NCI-H2107 (cell line): ENCODE measurements around the gene RASSF1.

ENCODE experiments used
- DNase-seq: peaks from one replicate; lab custom pipeline; 2025; lab: John Stamatoyannopoulos, UW

RASSF1 gene

DNA sequence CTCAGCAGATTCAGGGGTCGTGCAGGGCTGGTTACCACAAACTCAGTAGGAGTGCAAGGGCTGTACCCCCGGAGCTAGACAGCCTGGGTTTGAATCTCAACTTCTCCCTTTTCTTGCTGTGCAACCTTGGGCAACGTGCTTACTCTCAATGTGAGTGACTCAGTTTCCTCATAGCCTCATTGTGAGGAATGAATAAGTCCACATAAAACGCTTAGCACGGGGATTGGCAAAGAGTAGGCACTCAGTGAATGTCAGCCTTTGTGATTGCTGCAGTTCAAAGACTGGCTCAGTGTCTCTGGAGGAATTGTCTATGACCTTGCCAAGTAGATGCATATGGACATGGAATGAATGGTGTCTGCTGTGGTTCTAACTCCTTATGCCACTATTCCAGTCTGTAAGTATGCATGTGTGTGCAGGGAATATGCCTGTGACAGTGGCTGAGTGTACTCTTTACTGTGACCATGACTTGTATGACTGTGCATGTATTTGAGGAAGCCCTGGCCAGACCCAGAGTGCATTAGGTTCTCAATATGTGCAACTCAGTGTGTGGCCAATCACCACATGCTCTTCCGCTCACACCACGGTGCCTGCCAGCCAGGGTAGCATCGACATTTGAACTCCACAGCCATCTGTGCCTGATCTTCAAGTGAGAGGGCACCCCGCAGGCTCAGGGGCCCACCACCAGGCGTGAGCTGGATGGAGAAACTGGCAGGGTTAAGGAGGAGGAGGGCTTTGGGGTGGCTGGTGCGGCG, 40.5 kb downstream of the RASSF1 start:
- no peak for DNase-seq

DNA sequence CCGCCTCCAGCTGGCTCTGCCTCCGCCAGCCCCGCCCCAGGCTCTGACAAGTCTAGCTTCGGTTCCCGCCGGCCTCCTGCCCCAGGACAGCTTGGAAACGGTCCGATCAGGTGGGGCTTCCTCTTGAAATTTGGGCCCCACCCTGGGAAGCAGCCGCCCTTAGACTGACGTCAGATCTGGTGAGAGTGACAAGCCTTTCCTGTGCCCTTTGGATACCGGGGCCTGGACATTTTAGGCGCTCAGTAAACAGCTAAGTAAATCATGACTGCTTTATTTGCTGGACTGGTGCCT, 41.1 kb downstream of the RASSF1 start:
- DNase-seq, result no peak

DNA sequence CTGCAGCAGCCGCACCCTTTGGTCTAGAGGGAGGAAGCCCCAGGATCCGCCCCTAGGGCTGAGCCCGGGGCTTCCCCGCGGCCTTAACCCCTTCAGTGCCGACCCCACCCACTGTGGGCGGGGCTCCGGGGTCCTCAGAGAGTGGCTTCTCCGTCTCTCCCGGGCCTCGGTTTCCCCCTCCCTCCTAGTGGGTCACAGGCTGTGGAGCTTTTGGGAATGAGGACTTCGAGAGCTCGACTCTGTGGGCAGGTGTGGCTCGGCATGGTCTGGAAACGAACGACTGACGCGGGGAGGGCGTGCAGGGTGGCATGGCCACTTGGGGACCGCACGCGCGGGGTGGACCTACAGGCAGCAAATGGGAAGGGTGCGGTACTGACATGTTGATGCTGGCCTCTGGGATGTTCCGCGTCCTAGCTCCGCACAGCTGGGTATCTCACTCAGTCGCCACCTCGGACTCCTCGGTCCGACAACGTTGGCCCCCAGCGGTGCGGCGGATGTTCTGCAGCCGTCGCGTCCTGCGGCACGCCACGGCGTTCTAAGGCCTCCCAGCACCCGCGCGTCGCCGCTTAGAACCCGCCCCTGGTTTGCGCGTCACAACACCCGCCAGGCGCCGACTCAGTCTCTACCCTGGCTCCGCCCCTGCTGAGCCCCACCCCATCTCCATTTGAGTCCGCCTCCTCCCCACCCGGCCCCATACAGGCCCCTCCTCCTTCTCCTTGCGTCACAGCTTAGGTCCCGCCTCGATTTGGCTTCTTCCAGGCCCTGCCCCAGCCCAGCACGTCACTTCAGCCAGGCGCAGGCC, 41.6 kb downstream of the RASSF1 start, which contains the start of the genes HYAL3 and NAA80:
Gene HYAL3 (minus strand): TSS at position 570 of the 802 bp plus-strand sequence. CDS start 3,803 bp downstream, outside the sequence.
Gene NAA80 (minus strand): TSS at position 570 of the 802 bp plus-strand sequence. CDS start 1,942 bp downstream, outside the sequence.
- peak; percentile 92 for DNase-seq

DNA sequence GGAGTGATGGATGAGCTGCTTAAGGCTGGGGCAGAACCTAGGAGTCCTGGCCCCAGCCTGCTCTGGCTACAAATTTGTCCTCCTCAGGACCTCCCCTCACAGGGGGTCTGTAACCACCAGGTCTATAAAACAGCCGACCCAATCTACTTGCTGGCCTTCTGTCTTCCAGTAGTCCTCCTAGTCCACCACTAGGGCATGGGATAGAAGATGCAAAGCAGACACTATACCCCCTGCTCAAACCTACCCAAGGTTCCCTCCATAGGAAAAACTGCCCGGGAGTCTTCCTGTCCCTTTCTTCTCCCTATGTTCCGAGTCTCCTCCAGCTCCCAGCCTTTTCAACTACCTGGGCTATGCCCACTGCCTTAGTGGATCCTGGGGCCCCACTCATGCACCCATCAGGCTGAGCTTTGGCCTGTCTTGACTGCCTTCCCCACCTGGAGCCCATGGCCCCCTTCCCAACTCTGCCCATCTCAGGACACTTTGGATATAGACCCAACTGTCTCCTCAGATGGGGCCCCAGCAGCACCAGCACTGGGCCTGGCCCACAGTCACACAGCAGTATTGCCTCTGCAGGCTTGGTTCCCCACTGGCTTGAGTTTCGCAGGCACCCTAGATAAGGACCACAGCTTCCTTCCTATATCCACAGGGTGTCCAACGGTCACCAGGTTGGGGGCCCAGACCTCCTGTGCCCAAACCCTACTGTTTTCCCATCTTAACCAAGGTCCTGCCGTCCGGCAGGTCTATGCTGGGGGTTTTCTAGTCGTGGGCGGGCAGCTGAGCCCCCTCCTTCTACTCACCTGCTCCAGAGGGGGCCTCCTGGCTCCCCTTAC, 42.5 kb downstream of the RASSF1 start:
- no peak for DNase-seq

DNA sequence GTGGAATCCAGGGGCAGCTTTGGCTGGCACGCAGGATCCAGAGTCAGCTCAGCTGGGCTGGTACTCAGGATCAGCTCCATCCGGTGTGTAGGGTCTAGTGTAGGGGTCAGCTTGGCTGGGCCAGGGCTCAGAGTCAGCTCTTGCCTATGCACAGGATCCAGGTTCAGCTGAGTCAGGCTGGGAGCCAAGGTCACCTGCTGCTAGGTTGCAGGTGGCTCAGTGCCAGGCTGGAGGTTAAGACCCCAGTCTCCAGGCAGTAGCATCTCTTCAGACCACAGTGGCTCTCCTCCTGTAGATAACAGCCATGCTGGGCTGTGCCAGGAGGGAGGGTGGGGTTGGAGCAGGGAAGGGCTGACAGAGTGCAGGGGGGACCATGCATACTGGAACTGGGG, 43.3 kb downstream of the RASSF1 start:
- no peak for DNase-seq

DNA sequence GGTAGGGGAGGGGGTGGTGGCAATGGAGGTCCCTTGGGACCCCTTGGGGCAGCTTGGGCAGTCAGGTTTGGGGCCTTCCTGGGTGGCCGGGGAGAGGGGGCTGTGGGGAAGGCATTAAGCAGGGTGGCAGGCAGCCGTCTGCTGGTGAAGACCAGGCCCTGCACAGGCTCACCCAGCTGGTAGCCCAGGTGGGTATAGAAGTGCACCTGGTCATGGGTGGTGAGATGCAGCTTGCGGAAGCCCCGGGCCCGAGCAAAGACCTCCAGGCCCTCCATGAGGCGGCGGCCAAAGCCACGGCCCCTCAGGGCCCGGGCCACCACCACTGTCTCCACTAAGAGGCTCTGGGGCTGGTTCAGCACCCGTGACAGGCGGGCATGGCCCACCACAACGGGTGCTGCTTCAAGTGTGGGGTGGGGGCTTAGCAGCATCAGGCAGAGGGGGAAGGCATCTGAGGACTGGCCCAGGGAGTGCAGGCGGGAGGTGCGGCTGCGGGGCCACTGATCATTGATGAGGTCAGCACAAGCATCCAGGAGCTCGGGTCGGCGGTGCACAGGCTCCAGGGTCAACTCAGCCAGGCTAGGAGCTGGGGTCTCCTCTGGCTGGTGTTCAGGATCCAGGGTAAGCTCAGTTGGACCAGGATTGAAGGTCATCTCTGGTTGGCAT, 43.8 kb downstream of the RASSF1 start:
- no peak for DNase-seq

DNA sequence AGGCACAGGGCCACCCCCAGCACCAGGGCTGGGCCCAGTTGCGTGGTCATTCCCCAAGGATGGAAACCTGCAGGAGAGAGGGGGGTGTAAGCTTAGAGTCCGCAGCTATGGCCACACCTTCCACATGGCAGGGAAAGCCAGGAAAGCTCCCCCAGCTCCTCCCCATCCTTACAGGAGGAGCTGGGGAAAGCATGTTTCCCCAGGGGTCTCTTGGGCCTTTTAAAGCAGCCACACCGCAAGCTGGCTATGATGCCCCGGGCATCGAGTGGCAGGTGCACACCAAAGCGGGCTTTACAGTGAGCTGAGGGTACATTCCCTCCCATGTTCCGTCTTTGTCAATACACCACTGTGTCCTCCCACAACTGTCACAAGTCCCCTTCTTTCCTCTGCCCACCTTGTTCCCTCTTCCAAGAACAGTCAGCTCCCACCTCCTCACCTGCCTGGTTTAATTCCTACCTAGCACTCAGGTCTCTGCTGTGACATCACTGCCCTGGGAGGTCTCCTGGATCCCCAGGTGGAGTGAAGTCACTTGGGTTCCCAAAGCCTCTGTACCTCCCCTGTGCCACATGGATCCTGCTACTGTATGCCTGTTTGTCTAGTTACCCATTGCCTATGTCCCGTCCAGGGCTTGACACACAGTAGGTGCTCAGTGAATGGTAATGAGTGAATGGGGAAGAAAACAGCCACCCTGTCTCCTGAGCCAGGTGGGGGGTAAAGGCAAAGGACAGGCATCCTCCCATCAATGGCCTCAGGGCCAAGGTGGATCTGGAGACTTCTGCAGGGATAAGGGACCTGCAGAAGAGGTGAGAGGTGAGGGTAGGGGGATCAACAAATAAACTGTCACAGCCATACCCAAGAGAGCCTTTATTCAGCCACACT, 44.8 kb downstream of the RASSF1 start:
- DNase-seq, result no peak

DNA sequence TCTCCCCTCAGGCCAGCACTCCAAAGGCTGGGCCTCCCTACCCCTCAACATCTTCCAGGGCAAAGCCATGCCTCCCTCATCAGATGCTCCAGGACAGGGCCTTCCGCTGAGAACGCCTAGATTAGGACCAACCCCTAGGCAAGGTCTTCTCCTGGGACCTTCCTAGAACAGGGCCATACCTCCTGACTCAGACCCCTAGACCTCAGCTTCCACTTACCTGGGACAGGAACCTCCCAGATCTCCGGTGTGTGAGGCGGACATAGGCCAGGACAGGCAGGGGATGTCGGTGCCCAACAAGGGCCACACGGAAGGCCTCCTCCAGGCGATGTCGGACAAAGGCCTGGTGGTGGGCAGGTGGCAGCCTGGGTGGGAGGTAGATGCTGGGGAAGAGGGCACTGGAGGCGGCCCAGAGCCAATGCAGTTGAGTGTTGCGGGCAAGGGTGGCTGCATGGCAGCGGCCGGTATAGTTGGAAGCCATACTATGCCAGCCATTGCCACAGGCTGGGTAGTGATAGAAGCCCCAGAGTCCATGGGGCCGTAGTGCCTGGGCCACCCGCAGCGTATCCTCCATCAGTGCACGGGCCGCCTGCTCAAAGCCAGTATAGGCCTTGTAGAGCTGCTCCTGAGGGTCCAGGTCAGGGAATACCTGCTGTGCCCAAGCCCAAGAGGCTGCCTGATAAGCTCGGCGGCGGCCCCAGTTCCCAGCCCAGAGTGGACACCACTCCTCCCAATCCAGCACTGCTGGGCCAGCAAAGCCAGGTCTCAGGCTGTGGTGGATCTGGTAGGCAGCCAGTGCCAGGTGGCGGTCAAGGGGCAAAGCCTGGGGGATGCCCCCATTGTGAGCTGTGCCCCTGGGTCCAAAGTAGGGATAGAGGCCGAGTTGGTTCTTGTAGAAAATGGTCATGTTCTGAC, 45.9 kb downstream of the RASSF1 start:
- DNase-seq, result no peak

DNA sequence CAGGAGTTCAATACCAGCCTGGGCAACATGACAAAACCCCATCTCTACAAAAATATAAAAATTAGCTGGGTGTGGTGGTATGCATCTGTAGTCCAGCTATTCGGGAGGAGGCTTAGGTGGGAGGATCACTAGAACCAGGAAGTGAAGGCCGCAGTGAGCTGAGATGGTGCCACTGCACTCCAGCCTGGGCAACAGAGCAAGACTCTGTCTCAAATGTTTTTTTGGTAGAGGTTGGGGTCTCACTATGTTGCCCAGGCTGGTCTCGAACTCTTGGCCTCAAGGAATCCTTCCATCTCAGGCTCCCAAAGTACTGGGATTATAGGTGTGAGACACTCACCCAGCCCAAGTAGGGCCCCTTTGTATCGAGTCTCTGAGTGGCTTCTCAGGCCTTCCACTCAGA, 46.5 kb downstream of the RASSF1 start:
- no peak for DNase-seq

DNA sequence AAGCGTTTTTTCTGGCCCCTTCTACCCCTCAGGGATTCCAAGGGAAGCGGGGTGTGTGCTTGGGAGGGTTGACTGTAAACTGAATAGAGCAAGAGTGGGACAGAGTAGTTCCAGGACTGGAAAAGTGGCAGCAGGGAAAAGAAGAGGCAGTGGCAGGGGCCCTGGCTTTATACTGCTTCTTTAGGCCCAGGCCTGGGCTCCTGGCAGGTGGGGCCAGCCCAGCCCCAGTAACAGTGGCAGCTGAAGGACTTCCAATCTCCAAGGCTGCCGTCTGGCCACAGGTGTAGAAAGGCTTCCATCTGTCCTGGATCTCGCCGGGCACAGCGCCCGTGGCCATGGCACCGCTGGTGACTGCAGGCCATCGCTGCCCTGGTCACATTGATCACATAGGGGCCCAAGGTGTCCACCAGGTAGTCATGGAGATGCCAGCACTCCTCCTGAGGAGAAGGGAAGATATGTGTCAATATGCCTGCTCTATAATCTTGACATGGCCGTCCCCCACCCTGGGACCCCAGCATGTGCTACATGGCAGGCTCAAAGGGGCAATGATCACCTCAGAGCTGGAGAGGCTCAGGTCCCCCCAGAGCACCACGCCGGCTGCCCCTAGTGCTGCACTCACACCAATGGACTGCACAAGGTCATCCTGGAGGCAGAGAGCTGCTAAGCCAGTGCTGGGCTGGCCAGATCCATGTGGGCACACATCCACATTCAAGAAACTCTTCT, 47.4 kb downstream of the RASSF1 start:
- DNase-seq, result no peak

DNA sequence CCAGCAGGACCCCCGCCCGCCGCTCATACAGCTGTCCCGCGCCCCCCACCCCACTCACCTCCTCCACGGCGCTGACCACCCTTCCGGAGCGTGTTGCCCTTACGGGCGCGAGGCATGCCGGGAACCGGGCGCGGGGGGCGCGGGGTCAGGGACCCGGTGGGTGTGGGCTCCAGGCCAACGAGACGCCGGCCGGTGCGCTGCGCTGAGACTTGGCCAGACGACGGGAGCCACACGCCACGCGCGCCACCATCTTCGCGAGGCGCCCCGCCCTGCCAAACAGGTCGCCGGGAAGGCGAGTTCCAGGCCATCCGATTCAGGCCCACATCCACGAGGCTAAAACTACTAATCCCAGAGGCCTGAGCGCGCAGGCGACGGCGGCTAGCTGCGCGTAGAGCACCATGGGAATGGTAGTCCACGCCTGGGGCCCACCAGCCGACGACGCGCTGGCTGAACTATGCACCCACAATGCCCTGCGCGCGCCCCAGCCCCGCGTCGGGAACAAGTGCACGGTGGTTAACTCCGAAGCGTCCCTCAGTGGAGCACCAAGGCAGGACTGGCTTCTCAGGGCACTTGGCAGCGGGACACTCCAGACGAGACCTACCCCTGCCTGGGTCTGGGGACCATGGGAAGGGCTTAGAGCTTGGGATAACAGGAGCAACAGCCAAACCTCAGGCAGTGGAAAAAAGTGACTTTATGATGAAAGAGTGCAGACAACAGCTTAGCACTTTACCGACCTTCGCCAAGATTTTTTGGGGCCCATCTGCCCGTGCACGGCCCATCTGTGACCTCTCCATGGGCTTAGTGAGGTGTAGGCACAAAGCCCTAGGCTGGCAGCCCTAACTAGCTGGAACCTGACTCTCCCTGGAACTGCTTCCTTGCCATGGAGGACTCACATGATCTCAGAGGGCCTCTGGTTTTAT, 48.2 kb downstream of the RASSF1 start, which contains the start of gene IFRD2:
Gene IFRD2 (minus strand): TSS at position 271 of the 920 bp plus-strand sequence. CDS start 155 bp downstream, at position 116.
- peak; percentile 85 for DNase-seq

DNA sequence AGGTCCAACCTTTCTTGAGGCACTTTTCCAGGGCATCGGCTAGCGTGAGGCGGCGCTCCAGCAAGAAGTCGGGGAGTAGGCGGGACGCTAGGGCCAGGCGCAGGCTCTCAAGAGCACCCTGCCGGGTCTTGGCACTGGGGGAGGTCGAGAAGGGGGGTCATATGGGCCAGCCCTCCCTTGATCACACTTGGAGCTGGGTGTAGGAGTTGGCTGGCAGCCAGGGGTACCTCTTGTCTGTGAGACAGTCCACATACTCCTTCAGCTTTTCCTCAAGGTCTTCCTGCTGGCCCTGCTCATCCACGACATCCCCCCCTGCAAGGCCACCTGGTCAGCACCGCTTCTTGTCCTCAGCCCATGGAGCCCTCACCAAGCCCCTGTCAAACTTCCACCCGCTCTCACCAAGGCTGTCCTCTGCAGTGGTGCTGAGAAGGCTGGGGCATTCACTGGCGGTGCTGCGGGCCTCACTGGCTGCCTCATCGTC, 50.4 kb downstream of the RASSF1 start:
- no peak for DNase-seq

DNA sequence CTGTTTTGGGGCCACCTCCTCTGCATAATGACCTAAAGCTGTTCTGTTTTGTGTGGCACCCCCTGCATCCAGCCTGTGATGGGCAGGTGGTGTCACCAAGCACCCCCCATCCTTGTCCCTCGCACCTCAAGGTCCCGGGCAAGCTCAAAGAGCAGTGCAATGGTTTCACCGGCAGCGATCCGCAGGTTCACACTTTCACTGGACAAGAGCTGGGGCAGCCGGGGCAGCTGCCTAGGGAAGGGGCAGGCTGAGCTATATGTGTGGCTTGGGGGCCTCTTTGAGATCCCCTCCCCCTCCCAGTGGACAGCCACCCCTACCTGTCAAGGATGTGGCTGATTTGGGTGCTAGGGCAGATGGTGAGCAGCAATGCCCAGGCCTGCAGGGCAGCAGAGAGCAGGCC, 51.5 kb downstream of the RASSF1 start:
- no peak for DNase-seq

DNA sequence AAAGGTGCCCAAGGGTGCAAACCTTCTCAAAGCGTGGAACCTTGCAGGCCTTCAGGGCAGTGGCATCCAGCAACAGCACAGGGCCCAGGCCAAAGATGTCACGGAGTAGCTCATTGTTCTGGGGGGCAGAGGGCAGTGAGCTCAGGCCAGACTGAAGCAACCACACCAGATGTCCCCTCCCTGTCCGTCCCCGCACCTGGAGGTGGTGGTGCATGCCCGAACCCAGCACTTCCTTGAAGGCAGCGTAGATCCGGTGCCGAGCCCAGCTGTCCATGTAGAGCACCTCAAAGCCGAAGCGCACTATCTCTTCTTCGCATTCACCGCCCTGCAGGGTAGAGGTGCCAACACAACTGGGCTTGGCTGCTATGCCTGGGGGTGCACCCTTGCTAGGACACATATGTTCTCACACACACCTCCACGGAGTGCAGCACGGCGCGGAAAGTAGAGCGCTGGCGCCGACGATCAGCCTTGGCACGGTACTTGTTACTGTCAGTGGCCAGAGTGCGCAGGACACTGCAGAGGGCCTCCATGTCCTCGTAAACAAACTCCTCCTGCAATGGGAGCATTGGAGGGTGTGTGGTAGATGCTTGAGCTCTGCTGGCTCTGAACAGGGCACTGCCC, 52.1 kb downstream of the RASSF1 start:
- no peak for DNase-seq

DNA sequence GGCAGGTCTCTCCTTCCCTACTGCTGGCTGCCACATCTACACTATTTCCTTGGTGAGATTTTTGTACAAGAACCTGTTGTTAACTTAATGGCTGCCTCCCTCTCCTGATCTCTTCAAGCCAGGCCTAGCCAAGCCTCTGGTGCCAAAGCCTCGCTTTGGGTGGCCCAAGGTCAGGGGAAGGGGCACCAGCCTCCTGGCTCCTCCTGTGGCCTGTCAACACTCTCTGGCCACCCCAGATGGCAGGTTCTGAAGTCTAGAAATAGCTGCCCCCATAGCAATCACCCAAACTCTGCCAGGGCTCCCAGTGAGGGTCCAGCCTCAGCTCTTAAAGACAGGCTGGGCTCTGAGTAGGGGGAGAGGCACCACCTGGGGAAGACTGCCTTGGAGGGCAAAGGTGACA, 53.4 kb downstream of the RASSF1 start:
- no peak for DNase-seq

DNA sequence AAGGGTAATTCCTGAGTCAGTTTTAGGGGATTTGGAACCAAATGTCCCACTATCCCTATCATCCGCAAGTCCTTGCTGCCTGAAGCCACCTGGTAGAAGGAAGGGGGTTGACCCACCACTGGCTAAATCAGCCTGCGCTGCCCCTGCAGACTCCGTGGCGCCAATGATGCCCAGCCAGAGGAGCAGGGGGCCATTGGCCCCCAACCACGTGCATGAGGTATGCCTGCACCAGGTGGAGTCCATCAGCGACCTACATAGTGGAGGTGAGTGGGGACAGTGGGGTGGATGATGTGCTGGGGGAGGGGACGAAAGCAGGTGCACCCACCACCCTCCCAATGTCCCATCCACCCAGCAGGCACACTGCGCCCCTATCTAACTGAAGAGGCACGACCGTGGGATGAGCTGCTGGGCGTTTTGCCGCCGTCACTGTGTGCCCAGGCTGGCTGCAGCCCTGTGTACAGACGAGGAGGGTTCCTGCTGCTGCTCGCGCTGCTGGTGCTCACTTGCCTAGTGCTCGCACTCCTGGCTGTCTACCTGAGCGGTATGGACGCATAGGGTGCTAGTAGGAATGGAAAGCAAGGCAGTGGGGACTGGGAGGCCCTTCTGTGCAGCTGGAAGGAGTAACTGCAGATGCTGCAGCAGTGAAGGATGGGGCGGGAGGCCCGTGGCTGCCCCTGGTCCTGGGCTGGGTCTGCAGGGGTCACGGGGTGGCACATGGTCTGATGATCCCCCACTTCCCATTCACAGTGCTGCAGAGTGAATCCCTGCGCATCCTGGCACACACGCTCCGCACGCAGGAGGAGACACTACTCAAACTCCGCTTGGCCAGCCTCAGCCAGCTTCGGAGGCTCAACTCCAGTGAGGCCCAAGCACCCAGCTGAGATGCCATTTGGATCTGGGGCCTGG, 54.1 kb downstream of the RASSF1 start:
- no peak for DNase-seq
